Measurements from ENCODE around the gene JAZF1. TPM values are rescaled to one million over a fixed set of nuclear protein-coding genes. Genes with fewer than 3 reads are reported as not detected.

Gene JAZF1
- total and polyA plus RNA-seq, 2 of the 8 experiments (the other 6 are each of a cell fraction or from before 2014, with no cell fraction given), result 2.6 to 21.8 TPM

DNA sequence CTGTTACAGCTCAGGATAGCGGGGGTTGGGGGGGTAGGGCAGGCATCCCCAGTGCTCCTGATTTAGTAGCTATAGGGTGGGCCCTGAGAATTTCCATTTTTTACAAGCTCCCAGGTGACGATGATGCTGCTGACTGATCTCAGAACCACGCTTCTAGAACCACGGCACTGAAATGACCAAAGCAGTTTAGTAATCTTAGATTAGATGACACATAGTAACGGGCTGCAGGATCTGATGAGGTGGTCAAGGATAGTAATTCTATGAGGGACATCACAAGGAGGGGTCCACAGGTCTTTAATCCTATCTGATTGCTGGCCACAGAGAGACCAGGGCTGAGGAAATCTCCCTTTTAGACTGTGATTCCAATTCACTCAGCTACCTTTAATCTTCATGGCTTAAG, 167.2 kb downstream of the JAZF1 start:
- H2BK20ac ChIP-seq (ENCODE audit: low read length), result no peak overlapping the region
- no peak overlapping the region for H2BK5ac ChIP-seq (ENCODE audit: low read depth, low read length)
- H3K27me3 ChIP-seq (replicated peaks in 1 of 4; ENCODE audit: control insufficient read depth in 3 of 4, extremely low read depth in 1 of 4, insufficient read depth in 3 of 4, low read length in 3 of 4), result no peaks in the 10 kb centered on the region
- no peak overlapping the region for H3K23ac ChIP-seq (ENCODE audit: insufficient read length)
- peaks cover 11% of the 10 kb centered on the region in 2 experiments for H3K9me3 ChIP-seq (ENCODE audit: insufficient read depth in 2 of 2, low read depth in 1 of 2, low read length in 1 of 2)
- H2AK5ac ChIP-seq (ENCODE audit: low read depth, low read length), result no peak overlapping the region
- no peaks in the 10 kb centered on the region for H4K20me1 ChIP-seq (replicated peaks in 1 of 2; ENCODE audit: control insufficient read depth in 1 of 2, insufficient read depth in 2 of 2, low read length in 2 of 2)
- H3K23me2 ChIP-seq (ENCODE audit: low read depth, low read length), result no peaks in the 10 kb centered on the region
- H3K4me3 ChIP-seq (ENCODE audit: extremely low read depth in 1 of 4, insufficient read depth in 2 of 4, low read depth in 3 of 4, low read length in 4 of 4), result no peak overlapping the region
- WGBS, 2 experiments (ENCODE audit: extremely low coverage in 1 of 2, insufficient coverage in 1 of 2, insufficient read length in 1 of 2, insufficient replicate concordance in 2 of 2, low coverage in 1 of 2, low lambda C conversion rate in 2 of 2, missing lambda C conversion rate in 1 of 2), result 85% methylated on average over 5 of the region's 5 CpGs; no CpG with 5 or more reads in 1 of the 2 experiments
- H3K18ac ChIP-seq (ENCODE audit: extremely low read depth, low read length), result no peak overlapping the region
- DNase-seq (ENCODE audit: low read depth in 1 of 2, low spot score in 2 of 2) (no peak), FAIRE-seq (no peak)
- H4K91ac ChIP-seq (replicated peaks; ENCODE audit: insufficient read length, low read length), result no peak overlapping the region
- no peak overlapping the region for H3K9ac ChIP-seq (replicated peaks in 1 of 4; ENCODE audit: extremely low read depth in 1 of 4, low read depth in 3 of 4, low read length in 3 of 4)
- H3K4me2 ChIP-seq (ENCODE audit: insufficient read depth in 1 of 2, low read depth in 2 of 2, low read length in 2 of 2), result no peak overlapping the region
- H3K36me3 ChIP-seq (ENCODE audit: control insufficient read depth in 2 of 4, insufficient read depth in 4 of 4, low read length in 3 of 4), result no peaks in the 10 kb centered on the region
- ChIA-PET CTCF (ENCODE audit: partially characterized antibody) (interaction anchor here (0.7 to 1.1 kb wide), 4 partner anchors 19 to 803 kb away, joined by 3 to 5 read pairs (median 3); no protein-coding TSS in a partner anchor), POLR2A (ENCODE audit: partially characterized antibody) (interaction anchor here (0.6 to 1.2 kb wide), 2 partner anchors 11 to 405 kb away, joined by 3 read pairs; no protein-coding TSS in a partner anchor)
- H3K27ac ChIP-seq (ENCODE audit: low read depth, low read length), result no peak overlapping the region
- H2BK15ac ChIP-seq (ENCODE audit: low read length), result no peak overlapping the region
- no peak overlapping the region for H4K5ac ChIP-seq (ENCODE audit: insufficient read length, low read depth, low read length)
- no peak overlapping the region for H3K56ac ChIP-seq (replicated peaks; ENCODE audit: insufficient read length, low read depth, low read length)
- H3K14ac ChIP-seq (ENCODE audit: insufficient read length), result no peak overlapping the region
- H2AFZ ChIP-seq (ENCODE audit: low read length), result no peak overlapping the region
- peaks cover 0 to 2% (median 0%) of the 10 kb centered on the region in 4 experiments; a peak in 1 of 7 replicates for H3K4me1 ChIP-seq (replicated peaks in 1 of 4; ENCODE audit: control insufficient read depth in 3 of 4, insufficient read depth in 4 of 4, low read length in 3 of 4)
- no peak overlapping the region for H4K8ac ChIP-seq (ENCODE audit: extremely low read depth, insufficient read depth, low read length)
- no peaks in the 10 kb centered on the region for H3K79me1 ChIP-seq (ENCODE audit: low read depth, low read length)
- H3K79me2 ChIP-seq (ENCODE audit: control insufficient read depth in 1 of 2, insufficient read depth in 2 of 2, low read length in 2 of 2), result no peaks in the 10 kb centered on the region
- H3K4ac ChIP-seq (replicated peaks; ENCODE audit: insufficient read length, low read depth, low read length), result no peak overlapping the region
- H2BK120ac ChIP-seq (replicated peaks; ENCODE audit: low read depth, low read length), result no peak overlapping the region
- no peak overlapping the region for H2BK12ac ChIP-seq (ENCODE audit: low read depth, low read length)
- no peak for TF ChIP-seq FOSL1 (IDR thresholded peaks at IDR 0.05; ENCODE audit: insufficient read depth, low read depth, low read length)
- no peak for TF ChIP-seq KDM4A (IDR thresholded peaks at IDR 0.05; ENCODE audit: low read depth, low read length, severe bottlenecking)

Measured in H1 (cell line).